Stimulated activated CD4-positive, alpha-beta T cell treated with anti-CD3 and anti-CD28 coated beads, Interleukin-4, amount 100 ng/mL, for 4 hours (primary cell): ENCODE measurements around the gene CPAMD8.
"Not testable (repeated sequence)": the region's sequence is repeated elsewhere in the genome, so short reads cannot be mapped to it uniquely, and the experiment has no call there.

Experiments used
- DNase-seq, 2 experiments: peaks; one replicate each; pipeline ENCODE4 v3.0.0-alpha.2; 2020

CPAMD8 gene

GRCh38 chr19:16890461-16891184 lies 136.0 kb downstream of the CPAMD8 start:
- DNase-seq: no peak

- DNase-seq: no peak
Observed at GRCh38 chr19:16889883-16890460, 136.6 kb downstream of the CPAMD8 start.

GRCh38 chr19:16889366-16889882 lies 137.2 kb downstream of the CPAMD8 start:
- no peak for DNase-seq

- DNase-seq: no peak
Observed at GRCh38 chr19:16888629-16889365, 137.8 kb downstream of the CPAMD8 start, which contains the start of gene F2RL3. Gene F2RL3, plus strand, starts transcription at chr19:16888999. Its CDS starts 191 bp downstream, at chr19:16889190.

- no peak for DNase-seq
Observed at GRCh38 chr19:16887353-16888265, 139.0 kb downstream of the CPAMD8 start.

GRCh38 chr19:16886305-16886880 lies 140.2 kb downstream of the CPAMD8 start:
- no peak for DNase-seq

- no peak for DNase-seq
Observed at GRCh38 chr19:16885166-16885565, 141.4 kb downstream of the CPAMD8 start.

- DNase-seq: no peak
Observed at GRCh38 chr19:16883522-16883921, 143.1 kb downstream of the CPAMD8 start.

- DNase-seq: no peak
Observed at GRCh38 chr19:16882146-16882545, 144.5 kb downstream of the CPAMD8 start.

GRCh38 chr19:16880884-16881554 lies 145.6 kb downstream of the CPAMD8 start:
- DNase-seq: no peak

GRCh38 chr19:16878181-16878965 lies 148.2 kb downstream of the CPAMD8 start:
- no peak for DNase-seq

GRCh38 chr19:16877581-16877980 lies 149.0 kb downstream of the CPAMD8 start:
- DNase-seq: no peak

GRCh38 chr19:16876904-16877361 lies 149.7 kb downstream of the CPAMD8 start:
- DNase-seq: no peak

GRCh38 chr19:16875584-16876555 lies 150.7 kb downstream of the CPAMD8 start:
- DNase-seq: no peak

GRCh38 chr19:16874978-16875299 lies 151.7 kb downstream of the CPAMD8 start:
- DNase-seq: not testable (repeated sequence)

GRCh38 chr19:16874250-16874977 lies 152.2 kb downstream of the CPAMD8 start:
- no peak for DNase-seq

- no peak for DNase-seq
Observed at GRCh38 chr19:16873594-16873993, 153.0 kb downstream of the CPAMD8 start.

- DNase-seq: no peak
Observed at GRCh38 chr19:16872728-16873127, 153.9 kb downstream of the CPAMD8 start.

GRCh38 chr19:16871871-16872270 lies 154.7 kb downstream of the CPAMD8 start:
- no peak for DNase-seq
